AG04450 (cell line): ENCODE data around the gene TTC7B. TPM values are rescaled to one million over a fixed set of nuclear protein-coding genes. Genes with fewer than 3 reads are reported as not detected.

Experiments used
- CTCF ChIA-PET: fragments of 300-600, 350-600 bp; formaldehyde crosslinking; extraction: SDS; loops from one replicate; lab custom pipeline; 2022; ENCODE audit warnings: antibody characterized with exemption, inconsistent platforms; lab: Charles Lee
- POLR2A ChIA-PET: fragments of 350-600 bp; formaldehyde crosslinking; extraction: SDS; loops from one replicate; lab custom pipeline; 2021; ENCODE audit warnings: antibody characterized with exemption, inconsistent platforms; lab: Yijun Ruan, JAX
- DNase-seq: peaks from one replicate; pipeline ENCODE4 v3.0.0-alpha.2; 2011; ENCODE audit warnings: low read depth, low spot score
- H3K27ac ChIP-seq: one replicate; pipeline ENCODE4 v1.5.1; 2012; ENCODE audit warnings: low read depth, low read length, control low read depth
- H3K27me3 ChIP-seq: one replicate; pipeline ENCODE4 v1.6.0; 2012; ENCODE audit warnings: low read length; ENCODE audit not compliant: control insufficient read depth, insufficient read depth
- H3K4me3 ChIP-seq: 2 replicates; pipeline ENCODE4 v1.5.1; 2011; ENCODE audit warnings: mild to moderate bottlenecking, low read depth, low read length, control low read depth
- H3K9me3 ChIP-seq: 2 replicates; pipeline ENCODE4 v1.5.1; 2012; ENCODE audit warnings: low read length; ENCODE audit not compliant: control insufficient read depth, insufficient read depth
- CTCF ChIP-seq: IDR thresholded peaks from 2 replicates; pipeline ENCODE4 v1.5.1; 2011; ENCODE audit warnings: low read depth, low read length, control low read depth, inconsistent platforms
- polyA plus RNA-seq: library from polyadenylated mRNA; depleted of rRNA; stranded (reverse); fragments of >200 nt; gene quantifications from 2 replicates; pipeline ENCODE4 v1.2.3, GENCODE V29; 2011

The TTC7B gene
- polyA plus RNA-seq, 1 experiment, result 36.0 TPM

- Histone ChIP-seq H3K9me3 (peaks cover 3% of the 10 kb centered on the region; the same call in 1 of the 2 replicates), H3K27ac (no peak overlapping the region), H3K27me3 (no peaks in the 10 kb centered on the region), H3K4me3 (no peak overlapping the region)
- TF ChIP-seq CTCF, result no peak
- POLR2A ChIA-PET, result interaction anchor here (0.6 kb wide), 1 partner anchor 84 kb away, joined by 7 read pairs; no protein-coding TSS in a partner anchor
- CTCF ChIA-PET, result no interaction called here
- DNase-seq, result no peak
Observed at GRCh38 chr14:90624227-90624626, 192.0 kb downstream of the TTC7B start.

- ChIA-PET CTCF (interaction anchor here (0.7 kb wide), 1 partner anchor 320 kb away, joined by 3 read pairs; no protein-coding TSS in a partner anchor), POLR2A (no interaction called here)
- Histone ChIP-seq H3K9me3 (peaks cover 3% of the 10 kb centered on the region; the same call in 1 of the 2 replicates), H3K27ac (no peak overlapping the region), H3K27me3 (no peaks in the 10 kb centered on the region), H3K4me3 (no peak overlapping the region)
- DNase-seq, result no peak
- TF ChIP-seq CTCF, result no peak
Observed at GRCh38 chr14:90621201-90621600, 195.0 kb downstream of the TTC7B start.

DNA sequence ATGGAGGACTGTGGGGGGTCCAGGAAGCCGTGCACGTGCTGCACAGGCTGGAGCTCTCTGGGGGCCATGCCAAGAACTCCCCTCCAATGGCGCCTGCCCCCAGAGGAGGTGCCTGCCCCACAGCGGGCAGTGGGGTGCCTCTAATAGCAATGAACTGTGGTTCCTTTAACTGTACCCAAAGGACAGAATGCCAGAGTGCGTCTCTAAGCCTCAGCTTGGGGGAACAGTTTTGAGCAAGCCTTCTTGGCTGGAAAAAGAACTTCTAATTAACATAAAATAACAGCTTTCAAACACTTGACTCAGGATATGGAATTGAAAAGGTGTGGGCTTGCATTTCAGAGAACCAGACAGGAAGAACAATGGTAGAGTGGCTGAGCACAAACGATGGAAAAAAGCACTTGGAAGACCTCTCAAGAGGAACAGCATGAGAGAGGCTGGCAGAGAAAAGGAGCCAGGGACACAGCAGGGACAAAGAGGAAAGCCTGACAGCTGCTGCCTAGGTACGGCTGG lies 195.6 kb downstream of the TTC7B start:
- Histone ChIP-seq H3K27ac (no peak overlapping the region), H3K9me3 (peaks cover 3% of the 10 kb centered on the region; the same call in 1 of the 2 replicates), H3K27me3 (no peaks in the 10 kb centered on the region), H3K4me3 (no peak overlapping the region)
- no peak for DNase-seq
- POLR2A ChIA-PET, result no interaction called here
- CTCF ChIA-PET, result interaction anchor here (1.0 kb wide), 1 partner anchor 221 kb away, joined by 3 read pairs; no protein-coding TSS in a partner anchor
- TF ChIP-seq CTCF, result no peak

- no peak for DNase-seq
- H3K4me3 ChIP-seq, result no peak overlapping the region
- H3K9me3 ChIP-seq, result peaks cover 3% of the 10 kb centered on the region; the same call in 1 of the 2 replicates
- no peaks in the 10 kb centered on the region for H3K27me3 ChIP-seq
- TF ChIP-seq CTCF, result no peak
- CTCF ChIA-PET, result interaction anchor here (1.0 kb wide), 1 partner anchor 220 kb away, joined by 3 read pairs; no protein-coding TSS in a partner anchor
- POLR2A ChIA-PET, result no interaction called here
- no peak overlapping the region for H3K27ac ChIP-seq
Observed at GRCh38 chr14:90619911-90620310, 196.3 kb downstream of the TTC7B start.

DNA sequence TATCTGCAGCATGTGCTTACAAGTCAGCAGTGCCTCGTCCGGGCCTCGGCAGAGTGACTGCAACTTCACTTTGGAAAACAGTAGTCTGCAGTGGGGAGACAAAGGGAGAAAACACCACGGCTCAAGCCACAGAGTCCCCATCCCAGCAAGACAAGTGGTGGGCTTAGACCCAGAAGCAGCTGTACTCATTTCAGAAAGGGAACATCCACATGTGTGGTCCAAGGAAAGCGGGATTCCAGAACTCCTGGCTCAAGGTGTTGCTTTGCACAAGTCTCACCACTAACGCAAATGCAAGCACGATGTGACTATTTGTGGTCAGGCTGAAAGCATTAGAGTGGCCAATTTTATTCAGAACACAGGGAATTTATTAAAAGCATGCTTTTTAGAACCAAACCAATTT lies 198.3 kb downstream of the TTC7B start:
- POLR2A ChIA-PET, result no interaction called here
- H3K4me3 ChIP-seq, result no peak overlapping the region
- TF ChIP-seq CTCF, result no peak
- H3K27ac ChIP-seq, result no peak overlapping the region
- no peaks in the 10 kb centered on the region for H3K27me3 ChIP-seq
- DNase-seq, result no peak
- H3K9me3 ChIP-seq, result peaks cover 3% of the 10 kb centered on the region; the same call in 1 of the 2 replicates
- CTCF ChIA-PET, result interaction anchor here (1.5 kb wide), 1 partner anchor 79 kb away, joined by 3 read pairs; no protein-coding TSS in a partner anchor
